NCI-H146 (cell line): ENCODE results near the gene CCDC137.
"Not testable (repeated sequence)": the region's sequence is repeated elsewhere in the genome, so short reads cannot be mapped to it uniquely, and the experiment has no call there.

Experiments used
- DNase-seq: peaks from one replicate; lab custom pipeline; 2025; lab: John Stamatoyannopoulos, UW

Gene CCDC137, protein sequence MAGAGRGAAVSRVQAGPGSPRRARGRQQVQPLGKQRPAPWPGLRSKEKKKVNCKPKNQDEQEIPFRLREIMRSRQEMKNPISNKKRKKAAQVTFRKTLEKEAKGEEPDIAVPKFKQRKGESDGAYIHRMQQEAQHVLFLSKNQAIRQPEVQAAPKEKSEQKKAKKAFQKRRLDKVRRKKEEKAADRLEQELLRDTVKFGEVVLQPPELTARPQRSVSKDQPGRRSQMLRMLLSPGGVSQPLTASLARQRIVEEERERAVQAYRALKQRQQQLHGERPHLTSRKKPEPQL

DNA sequence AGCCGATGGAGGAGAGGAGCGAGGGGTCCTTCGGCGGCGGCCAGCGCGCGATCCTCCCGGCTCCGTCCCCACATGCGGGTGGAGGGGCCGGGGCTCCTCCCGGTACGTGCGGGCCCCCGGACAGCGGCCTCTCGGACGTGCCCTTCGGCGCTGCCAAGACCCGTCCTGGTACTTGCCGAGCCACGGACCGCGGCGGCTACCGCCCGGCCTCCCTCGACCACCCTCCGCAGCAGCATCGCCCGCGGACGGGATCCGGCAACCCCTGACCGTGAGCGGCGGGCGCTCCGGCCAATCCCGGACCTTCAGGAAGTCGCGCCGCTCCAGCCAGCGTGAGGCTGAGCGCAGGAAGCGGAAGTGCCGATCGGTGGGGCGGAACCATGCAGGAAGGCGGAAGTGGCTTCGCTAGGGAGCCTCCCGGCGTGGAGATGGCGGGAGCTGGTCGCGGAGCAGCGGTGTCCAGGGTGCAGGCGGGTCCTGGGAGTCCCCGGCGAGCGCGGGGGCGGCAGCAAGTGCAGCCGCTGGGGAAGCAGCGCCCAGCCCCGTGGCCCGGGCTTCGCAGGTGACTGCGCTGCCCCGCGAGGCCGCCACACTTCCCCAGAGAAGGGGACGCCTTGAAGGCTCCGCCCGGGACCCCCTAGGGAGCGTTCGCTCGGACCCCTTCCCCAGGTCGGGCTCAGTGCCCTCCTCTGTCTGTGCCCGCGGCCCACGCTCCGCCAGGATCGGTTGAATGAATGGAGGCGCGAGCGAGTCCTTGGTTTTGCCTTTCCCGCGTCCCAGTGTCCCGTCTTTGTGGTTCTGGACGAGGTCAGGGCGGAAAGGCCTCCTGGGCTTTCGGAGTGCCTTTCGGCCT is at the start of gene CCDC137, which contains the start of gene OXLD1:
TSS of gene CCDC137 (plus strand) at position 396 of the 850 bp plus-strand sequence. CDS start at position 426, 30 bp downstream.
TSS of gene OXLD1 (minus strand) at position 264 of the 850 bp plus-strand sequence. CDS start at position 236, 28 bp downstream.
- peak; percentile 96 for DNase-seq

DNA sequence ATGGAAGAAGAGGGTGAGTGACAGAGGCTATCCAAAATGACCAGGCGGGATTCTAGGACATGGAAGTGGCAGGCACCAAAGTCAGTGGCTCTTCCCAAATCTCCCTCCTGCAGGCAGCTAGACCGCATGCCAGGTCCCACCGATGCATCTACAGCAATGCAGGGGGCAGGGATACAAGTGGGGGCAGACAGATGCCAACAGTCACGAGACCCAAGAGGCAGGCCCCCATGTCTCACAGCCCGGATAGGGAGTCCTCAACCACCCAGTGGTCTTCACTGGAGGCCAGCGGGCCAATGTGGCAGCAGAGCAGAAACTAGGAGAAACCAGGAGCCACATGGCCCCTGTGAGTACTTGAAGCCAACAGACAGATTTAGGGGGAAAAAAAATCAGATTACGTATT is 49.7 kb upstream of the CCDC137 start:
- no peak for DNase-seq

DNA sequence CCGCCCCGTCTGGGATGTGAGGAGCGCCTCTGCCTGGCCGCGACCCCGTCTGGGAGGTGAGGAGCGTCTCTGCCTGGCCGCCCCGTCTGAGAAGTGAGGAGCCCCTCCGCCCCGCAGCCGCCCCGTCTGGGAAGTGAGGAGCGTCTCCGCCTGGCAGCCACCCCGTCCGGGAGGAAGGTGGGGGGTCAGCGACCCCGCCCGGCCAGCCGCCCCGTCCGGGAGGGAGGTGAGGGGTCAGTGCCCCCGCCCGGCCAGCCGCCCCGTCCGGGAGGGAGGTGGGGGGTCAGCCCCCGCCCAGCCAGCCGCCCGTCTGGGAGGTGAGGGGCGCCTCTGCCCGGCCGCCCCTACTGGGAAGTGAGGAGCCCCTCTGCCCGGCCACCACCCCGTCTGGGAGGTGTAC is 48.2 kb upstream of the CCDC137 start:
- not testable (repeated sequence) for DNase-seq

DNA sequence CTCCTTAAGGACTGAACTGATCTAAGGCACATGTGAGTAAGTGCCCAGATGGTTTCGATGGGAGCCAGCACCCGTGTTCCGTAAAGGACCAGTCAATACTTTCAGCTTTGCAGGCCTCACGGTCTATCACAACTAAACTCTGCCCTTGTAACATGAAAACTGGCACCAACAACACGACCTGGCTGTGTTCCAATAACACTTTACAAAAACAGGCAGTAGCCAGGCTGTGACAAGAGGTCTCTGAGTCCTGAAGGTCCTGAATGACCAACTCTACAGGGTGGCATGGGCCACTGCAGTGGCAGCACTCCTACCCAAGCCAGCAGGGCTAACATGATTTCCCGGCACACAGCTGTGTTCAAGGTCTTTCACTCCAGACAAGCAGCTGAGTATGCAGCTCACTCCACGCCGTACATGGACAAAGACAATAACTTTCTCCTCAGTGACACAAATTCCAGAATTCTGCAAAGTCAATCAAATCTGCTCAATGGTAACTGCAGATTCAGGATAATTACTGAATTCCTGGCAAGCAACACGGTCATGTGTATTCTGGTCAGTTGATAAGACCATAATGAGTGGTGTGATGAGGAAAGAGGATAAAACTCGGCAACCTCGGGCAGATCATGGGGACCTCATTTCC is 44.9 kb upstream of the CCDC137 start:
- no peak for DNase-seq

DNA sequence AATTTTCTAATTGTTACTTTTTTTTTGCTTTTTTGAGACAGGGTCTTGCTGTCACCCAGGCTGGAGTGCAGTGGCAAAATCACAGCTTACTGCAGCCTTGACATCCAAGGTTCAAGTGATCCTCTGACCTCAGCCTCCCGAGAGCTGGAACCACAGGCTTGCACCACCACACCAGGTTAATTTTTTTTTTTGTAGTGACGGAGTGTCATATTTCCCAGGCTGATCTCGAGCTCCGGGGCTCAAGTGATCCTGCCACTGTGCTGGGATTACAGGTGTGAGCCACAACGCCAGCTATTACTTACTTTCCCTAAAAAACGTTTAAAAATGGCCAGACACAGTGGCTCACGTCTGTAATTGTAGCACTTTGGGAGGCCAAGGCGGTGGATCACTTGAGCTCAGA is 36.3 kb upstream of the CCDC137 start:
- no peak for DNase-seq

DNA sequence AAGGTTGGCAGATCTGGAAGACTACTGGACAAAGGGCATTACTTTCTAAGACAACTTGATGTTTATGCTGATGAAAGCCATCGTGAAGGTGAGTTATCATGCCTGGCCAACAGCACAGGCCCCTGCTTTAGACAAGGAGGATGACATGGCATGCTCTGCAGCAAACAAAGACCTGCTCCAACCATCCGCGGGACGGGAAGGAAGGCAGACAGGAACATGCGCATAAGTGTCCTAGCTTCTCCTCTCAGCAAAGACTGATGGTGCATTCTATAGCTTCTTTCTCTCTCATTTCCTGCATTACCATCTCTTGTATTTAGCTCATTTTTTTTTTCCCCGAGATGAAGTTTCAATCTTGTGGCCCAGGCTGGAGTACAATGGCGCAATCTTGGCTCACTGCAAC is 35.1 kb upstream of the CCDC137 start:
- DNase-seq, result no peak

DNA sequence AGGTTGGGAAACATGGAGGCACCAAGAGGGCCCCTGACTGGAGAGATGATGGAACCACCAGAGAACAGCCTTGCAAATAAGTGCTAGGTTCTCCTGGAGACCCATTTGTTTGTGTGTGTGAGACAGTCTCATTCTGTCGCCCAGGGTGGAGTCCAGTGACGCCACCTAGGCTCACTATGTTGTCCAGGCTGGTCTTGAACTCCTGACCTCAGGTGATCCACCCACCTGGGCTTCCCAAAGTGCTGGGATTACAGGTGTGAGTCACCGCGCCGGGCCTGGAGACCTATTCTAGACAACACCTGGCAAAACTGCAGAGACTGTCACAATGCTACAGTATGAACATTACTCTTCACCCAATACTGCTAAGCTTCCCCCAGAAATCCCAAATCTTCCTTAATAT is 31.1 kb upstream of the CCDC137 start:
- no peak for DNase-seq

DNA sequence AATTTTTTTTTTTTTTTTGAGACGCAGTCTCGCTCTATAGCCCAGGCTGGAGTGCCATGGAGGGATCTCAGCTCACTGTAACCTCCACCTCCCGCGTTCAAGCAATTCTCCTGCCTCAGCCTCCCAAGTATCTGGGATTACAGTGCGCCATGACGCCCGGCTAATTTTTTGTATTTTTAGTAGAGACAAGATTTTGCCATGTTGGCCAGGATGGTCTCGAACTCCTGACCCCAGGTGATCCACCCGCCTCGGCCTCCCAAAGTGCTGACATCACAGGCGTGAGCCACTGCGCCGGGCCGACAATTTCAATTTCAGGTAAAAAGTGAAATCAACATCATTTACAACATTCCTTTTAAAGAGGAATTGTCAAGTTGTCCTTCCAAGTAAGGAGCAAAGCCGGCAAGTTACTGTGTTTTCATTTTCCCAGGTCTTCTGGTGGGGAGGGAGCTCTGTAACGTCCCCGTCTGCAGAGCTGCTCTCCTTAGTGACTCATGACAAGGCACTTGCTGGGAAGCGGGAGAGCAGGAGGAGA is 30.5 kb upstream of the CCDC137 start:
- DNase-seq, result no peak

DNA sequence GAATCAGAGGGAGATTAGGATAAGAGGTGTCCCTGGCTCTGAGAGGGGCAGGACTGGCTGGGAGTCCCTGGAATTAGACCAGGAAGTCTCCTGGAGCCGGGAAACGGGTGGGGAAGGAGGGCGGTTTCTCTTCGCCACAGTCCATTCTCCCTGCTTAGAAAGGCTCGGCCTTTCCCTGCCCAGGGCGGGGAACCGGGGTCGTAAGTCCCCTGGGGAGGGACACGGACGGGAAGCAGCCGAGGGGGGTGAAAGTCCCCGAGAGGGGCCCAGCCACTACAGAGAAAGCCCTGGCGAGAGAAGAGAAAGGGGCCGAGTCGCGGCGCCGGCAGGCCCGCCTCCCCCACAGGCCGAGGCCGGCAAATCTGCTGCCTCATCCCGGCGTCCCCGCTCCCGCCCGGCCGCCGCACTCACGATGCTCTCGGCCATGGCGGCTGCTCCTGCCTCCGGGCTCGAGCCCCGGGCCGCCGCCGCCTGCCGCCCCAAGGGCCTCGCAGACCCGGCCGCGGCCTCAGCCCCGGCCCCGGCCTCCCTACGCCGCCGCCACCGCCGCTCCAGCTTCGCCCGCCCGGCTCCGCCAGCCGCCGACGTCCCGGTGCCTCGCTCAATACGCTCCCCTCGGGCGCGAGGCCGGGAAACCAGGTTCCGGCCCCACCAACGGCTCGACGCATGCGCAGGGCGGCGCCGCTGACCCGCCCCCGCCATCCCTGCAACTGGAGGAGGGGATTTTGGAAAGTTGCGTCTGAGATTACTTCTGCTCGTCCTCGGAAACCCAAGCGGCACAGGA is 29.8 kb upstream of the CCDC137 start, which contains the start of the genes NPLOC4 and TSPAN10:
TSS of gene NPLOC4 (minus strand) at position 608 of the 784 bp plus-strand sequence. CDS start at position 426, 182 bp downstream.
TSS of gene TSPAN10 (plus strand) at position 692 of the 784 bp plus-strand sequence. CDS start 5,217 bp downstream, outside the sequence.
- DNase-seq, result peak; percentile 76

DNA sequence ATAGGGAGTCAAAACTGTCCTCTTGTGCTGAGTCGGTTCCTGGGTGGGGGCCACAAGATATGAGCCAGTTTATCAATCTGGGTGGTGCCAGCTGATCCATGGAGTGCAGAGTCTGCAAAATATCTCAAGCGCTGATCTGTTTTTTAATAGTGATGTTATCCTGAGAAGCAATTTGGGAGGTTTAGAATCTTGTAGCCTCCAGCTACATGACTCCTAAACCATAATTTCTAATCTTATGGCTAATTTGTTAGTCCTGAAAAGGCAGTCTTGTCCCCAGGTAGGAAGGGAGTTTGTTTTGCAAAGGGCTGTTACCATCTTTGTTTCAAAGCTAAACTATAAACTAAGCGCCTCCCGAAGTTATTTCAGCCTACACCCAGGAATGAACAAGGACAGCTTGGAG is 27.9 kb upstream of the CCDC137 start:
- no peak for DNase-seq

DNA sequence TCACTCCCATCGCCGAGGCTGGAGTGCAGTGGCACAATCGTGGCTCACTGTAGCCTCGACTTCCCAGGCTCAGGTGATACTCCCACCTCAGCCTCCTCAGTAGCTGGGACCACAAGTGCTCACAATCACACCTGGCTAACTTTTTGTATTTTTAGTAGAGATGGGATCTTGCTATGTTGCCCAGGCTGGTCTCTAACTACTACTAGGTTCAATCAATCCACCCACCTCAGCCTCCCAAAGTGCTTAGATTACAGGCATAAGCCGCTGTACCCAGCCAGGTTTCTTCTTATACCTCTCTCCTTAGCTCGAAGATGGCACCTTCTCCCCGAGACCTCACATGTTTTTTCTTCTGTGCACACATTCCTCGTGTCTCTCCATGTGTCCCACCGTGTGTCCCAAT is 26.5 kb upstream of the CCDC137 start:
- DNase-seq, result no peak

DNA sequence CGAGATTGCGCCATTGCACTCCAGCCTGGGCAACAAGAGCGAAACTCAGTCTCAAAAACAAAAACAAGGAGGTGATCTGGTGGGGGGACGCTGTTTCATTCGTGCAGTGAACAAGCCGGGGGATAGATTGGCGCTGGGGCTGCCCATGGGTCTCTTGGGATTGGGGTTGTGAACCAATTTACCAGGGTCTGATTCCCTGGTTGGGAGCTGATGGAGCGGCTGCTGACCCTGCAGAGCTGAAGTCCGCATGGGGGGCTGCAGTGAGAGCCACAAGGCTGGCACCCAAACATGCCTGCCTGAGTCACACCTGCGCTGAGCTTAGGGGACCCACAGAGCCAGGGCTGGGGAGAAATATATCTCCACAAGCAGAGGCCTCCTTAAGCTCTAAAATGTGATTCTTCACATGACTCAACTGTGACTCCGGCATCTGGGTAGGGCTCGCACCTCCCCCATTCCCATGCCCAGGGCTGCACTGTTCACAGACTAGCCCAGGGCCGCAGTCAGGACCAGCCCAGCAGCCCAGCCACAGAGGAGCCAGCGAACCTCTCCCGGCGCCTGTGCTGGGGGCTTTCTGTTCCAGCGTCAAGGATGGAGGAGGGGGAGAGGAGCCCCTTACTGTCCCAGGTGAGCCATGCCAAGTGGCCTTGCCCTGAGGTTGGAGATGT is 24.6 kb upstream of the CCDC137 start:
- no peak for DNase-seq

DNA sequence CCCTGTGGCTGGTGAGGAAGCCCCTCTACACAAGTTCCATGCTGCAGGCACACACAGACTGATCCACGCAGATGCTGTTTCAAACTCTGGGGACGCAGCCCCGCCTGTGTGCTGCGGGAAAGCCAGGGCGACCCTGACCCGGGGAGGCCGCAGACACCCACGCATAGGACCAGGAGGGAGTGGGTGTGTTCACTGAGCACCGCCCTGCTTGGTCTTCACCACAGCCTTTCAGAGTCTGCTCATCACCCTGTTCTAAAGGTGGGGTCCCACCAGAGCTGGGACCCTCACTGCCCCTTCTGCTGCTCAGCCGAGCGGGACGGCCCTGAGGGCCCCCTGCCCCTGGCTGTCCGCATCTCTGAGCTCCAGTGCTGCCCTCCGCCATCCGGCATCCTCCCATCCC is 22.0 kb upstream of the CCDC137 start:
- no peak for DNase-seq

DNA sequence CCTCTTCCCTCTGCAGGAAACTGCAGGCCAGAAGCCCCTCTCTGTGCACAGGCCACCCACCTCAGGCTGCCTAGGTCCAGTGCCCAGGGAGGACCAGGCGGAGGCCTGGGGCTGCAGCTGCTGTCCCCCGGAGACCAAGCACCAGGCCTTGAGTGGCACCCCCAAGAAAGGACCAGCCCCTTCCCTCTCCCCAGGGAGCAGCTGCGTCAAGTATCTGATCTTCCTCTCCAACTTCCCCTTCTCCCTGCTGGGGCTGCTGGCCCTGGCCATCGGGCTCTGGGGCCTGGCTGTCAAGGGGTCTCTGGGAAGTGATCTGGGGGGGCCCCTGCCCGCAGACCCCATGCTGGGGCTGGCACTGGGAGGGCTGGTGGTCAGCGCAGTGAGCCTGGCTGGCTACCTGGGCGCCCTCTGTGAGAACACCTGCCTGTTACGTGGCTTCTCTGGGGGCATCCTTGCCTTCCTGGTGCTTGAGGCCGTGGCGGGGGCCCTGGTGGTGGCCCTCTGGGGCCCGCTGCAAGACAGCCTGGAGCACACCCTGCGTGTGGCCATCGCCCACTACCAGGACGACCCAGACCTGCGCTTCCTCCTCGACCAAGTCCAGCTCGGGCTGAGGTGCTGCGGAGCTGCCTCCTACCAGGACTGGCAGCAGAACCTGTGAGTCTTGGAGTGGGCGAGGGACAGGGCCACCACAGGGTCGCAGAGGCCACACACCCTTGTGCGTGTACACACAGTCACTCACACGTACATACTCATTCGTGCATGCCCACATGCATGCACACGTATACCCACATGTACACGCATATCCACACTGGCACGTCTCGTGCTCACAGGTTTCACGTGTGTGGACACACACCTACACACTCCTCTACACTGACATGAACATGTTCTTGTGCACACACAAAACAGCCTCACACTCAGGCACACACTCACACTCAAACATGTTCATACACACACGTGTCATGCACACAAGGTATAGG is 21.3 kb upstream of the CCDC137 start:
- no peak for DNase-seq

DNA sequence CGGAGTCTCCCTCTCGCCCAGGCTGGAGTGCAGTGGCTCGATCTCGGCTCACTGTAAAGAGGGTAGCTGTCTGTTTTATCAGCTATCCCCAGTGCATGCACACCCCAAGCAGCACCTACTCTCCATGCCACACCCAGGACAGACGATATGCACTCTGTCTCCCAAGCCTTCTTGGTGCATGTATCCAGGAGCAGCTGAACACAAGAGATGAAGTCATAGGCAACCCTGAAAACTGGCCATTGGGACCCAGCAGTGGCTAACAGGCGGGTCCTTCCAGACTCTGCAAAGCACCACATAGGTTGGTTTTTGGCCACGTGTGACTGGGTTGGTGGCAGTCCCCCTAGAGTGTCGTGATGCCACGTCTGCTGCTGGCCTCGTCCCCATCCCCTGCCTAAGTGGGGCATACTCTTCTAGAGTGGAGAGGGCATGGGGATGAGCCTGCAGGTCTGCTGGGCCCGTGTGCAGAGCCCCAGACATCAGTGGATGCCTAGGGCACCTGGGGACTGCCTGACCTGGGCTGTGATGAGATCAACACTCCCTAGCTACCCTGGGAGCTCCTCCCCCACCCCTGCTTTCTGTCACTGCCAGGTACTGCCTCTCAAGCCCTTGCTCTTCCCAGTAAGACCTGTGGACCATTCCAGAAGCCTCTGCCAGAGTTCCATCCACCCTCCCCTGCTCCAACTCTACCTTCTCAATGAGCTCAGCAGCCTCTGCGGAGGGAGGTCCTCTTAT is 19.5 kb upstream of the CCDC137 start:
- DNase-seq, result no peak

DNA sequence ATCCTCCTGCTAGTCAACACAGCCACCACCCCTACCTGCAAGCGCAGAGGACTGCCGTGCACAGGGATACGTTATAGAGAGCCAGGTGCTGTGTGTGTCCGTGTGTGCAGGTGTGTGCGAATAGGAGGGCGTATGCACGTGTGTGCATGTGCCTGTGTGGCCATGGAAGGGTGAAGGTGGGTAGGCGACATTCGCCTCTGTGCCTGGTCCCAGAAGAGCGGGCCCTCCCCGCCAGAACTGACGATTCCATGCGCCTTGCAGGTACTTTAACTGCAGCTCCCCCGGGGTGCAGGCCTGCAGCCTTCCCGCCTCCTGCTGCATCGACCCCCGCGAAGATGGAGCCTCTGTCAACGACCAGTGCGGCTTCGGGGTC is 18.9 kb upstream of the CCDC137 start:
- DNase-seq, result peak; percentile 33

DNA sequence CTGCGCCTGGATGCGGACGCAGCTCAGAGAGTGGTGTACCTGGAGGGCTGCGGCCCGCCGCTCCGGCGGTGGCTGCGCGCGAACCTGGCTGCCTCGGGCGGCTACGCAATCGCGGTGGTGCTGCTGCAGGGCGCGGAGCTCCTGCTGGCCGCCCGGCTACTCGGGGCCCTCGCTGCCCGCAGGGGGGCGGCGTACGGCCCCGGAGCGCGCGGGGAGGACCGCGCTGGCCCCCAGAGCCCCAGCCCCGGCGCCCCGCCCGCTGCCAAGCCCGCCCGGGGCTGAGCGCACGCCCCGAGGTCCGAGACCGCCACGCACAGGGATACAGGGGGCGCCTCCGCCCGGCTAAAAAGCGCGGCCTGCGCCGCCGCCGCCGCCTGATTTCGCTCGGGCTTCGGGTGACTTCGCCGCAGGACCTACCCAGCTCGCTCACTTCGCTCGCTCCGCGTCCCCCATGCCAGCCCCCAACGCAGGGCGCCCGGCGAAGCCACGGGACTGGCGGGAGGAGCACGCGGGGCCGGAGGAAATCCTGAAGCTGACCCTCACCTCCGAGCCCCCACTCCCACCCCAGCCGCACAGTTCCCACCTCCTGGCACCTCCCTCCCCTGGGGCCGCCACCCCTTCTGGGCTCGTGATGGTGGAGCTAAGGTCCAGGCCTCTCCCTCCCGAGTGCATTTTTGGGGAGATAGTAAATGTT is 18.4 kb upstream of the CCDC137 start:
- DNase-seq, result peak; percentile 36

DNA sequence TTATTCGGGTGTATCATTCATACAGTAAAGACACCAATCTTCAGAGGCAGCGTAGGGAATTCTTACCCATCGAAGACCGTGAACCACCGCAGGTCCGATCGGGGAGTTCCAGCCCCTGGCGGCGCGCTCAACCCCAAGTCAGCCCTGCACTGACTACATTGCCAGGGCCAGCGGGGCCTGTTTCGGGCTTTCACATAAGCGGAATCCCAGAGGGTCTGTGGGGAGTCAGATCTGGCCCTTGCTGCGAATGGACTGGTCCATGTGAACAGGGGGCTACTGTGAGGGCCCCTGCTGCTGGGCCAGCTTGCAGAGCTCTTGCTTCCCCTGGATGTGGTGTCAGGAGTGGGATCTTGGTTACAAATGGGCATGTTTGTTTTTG is 17.8 kb upstream of the CCDC137 start:
- no peak for DNase-seq
